Ovary (tissue), 3 donors: ENCODE measurements around the gene CALCR.

Experiments
- POLR2A ChIP-seq: fragments of 450-650 bp; IDR thresholded peaks from one replicate; pipeline ENCODE4 v1.6.1; 2017; ENCODE audit warnings: antibody characterized with exemption, mild to moderate bottlenecking, moderate library complexity
- TF ChIP-seq, protein P1 (sequence below), 3 donors: fragments of 450-650 bp in 2 of 3; fragments of 200-600 bp in 1 of 3; IDR thresholded peaks; one replicate each; pipeline versions ENCODE4 v1.5.1 to v1.8.0; 2016 to 2022; ENCODE audit warnings: antibody characterized with exemption in 3 of 3, mild to moderate bottlenecking in 1 of 3
- donor health status: DM: no; HTN: no; CAD: no.

DNA sequence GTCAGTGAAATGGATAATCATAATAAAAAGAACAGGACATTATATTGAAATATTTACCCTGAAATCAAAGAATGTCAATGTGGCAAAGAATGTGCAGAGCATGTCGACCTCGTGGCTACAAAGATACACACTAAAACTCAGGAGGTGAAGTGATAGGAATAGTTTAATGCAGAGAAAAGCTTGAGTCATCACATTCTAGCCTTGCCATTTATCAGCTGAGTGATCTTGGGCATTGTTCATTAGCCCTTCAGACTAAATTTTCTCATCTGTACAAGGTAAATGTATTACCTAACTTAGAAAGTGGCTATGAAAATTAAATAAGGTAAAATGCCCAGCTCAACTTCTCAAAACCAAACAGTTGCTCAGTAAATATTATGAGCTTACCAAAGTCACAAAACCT is 22.6 kb downstream of the CALCR start:
- no peak for TF ChIP-seq POLR2A
- TF ChIP-seq, protein P1, sequence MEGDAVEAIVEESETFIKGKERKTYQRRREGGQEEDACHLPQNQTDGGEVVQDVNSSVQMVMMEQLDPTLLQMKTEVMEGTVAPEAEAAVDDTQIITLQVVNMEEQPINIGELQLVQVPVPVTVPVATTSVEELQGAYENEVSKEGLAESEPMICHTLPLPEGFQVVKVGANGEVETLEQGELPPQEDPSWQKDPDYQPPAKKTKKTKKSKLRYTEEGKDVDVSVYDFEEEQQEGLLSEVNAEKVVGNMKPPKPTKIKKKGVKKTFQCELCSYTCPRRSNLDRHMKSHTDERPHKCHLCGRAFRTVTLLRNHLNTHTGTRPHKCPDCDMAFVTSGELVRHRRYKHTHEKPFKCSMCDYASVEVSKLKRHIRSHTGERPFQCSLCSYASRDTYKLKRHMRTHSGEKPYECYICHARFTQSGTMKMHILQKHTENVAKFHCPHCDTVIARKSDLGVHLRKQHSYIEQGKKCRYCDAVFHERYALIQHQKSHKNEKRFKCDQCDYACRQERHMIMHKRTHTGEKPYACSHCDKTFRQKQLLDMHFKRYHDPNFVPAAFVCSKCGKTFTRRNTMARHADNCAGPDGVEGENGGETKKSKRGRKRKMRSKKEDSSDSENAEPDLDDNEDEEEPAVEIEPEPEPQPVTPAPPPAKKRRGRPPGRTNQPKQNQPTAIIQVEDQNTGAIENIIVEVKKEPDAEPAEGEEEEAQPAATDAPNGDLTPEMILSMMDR (IDR thresholded peaks at IDR 0.05) = no peak
